Esophagus squamous epithelium (tissue), 4 donors: ENCODE measurements around the gene GRIK2.

Experiments used
- POLR2A ChIP-seq, 4 donors: fragments of 450-650 bp; IDR thresholded peaks; one replicate each; pipeline ENCODE4 v1.6.1; 2017; ENCODE audit warnings: antibody characterized with exemption in 4 of 4, mild to moderate bottlenecking in 4 of 4, moderate library complexity in 3 of 4
- TF ChIP-seq, protein P1 (sequence below), 6 experiments: fragments of 450-650 bp in 4 of 6; fragments of 200-600 bp in 2 of 6; sonication (generic) in 2 of 6; IDR thresholded peaks; one replicate each; pipeline ENCODE4 v1.5.1; 2016 to 2019; ENCODE audit warnings: antibody characterized with exemption in 6 of 6, mild to moderate bottlenecking in 4 of 6, moderate library complexity in 4 of 6

DNA sequence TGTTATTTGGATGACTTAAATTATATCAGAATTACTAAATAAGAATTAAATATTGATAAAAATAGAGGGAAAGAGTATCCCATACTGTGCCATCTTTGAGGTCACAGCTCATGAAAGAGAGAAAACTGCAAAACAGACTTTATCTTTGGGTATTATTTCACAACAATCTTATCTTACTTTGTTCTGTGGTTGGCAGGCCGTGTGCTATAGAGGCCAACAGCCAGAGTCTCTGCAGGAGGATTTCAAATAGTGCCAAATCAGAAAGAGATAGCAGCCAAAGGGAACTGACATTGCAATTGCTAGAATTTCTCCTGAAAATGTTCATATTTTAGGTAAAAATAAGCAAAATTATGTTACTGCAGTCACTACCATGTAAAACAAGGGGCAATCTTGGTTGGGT lies 354.2 kb downstream of the GRIK2 start:
- TF ChIP-seq, protein P1, sequence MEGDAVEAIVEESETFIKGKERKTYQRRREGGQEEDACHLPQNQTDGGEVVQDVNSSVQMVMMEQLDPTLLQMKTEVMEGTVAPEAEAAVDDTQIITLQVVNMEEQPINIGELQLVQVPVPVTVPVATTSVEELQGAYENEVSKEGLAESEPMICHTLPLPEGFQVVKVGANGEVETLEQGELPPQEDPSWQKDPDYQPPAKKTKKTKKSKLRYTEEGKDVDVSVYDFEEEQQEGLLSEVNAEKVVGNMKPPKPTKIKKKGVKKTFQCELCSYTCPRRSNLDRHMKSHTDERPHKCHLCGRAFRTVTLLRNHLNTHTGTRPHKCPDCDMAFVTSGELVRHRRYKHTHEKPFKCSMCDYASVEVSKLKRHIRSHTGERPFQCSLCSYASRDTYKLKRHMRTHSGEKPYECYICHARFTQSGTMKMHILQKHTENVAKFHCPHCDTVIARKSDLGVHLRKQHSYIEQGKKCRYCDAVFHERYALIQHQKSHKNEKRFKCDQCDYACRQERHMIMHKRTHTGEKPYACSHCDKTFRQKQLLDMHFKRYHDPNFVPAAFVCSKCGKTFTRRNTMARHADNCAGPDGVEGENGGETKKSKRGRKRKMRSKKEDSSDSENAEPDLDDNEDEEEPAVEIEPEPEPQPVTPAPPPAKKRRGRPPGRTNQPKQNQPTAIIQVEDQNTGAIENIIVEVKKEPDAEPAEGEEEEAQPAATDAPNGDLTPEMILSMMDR (IDR thresholded peaks at IDR 0.05), result no peak
- no peak for TF ChIP-seq POLR2A (IDR thresholded peaks at IDR 0.05)
